SKM-1 (cell line): ENCODE data around the gene TARP.
"Not testable (repeated sequence)": the region's sequence is repeated elsewhere in the genome, so short reads cannot be mapped to it uniquely, and the experiment has no call there.

Source experiments
- DNase-seq: peaks from one replicate; lab custom pipeline; 2025; ENCODE audit not compliant: unreplicated experiment; lab: John Stamatoyannopoulos, UW

TARP gene

GRCh38 chr7:38299275-38299931 lies 26.0 kb upstream of the TARP start:
- DNase-seq: no peak

- DNase-seq: no peak
These were observed 22.8 kb upstream of the TARP start for GRCh38 chr7:38296059-38296857.

- DNase-seq: no peak
These were observed 21.5 kb upstream of the TARP start for GRCh38 chr7:38294926-38295325.

- no peak for DNase-seq
These were observed 19.0 kb upstream of the TARP start for GRCh38 chr7:38292442-38292841.

DNA sequence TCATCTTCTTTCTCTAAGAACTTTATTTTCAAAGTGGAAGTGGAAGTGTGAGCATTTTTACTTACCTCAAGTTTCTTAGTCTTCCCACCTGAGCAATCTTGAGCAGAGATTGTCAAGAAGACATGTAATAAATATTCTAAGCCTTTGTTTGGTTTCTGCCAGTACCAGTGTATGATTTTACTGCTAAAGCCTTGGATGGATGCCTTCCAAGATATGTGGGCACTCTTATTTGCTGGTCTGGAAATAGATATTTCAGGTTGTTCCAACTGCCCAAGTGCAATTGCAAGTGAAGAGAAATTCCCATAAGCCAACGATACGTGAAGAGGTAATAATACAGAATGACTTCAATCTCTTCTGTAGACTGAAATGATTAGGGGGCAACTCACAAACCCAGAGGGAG lies 18.2 kb upstream of the TARP start:
- no peak for DNase-seq

GRCh38 chr7:38291117-38291647 lies 17.7 kb upstream of the TARP start:
- no peak for DNase-seq

DNA sequence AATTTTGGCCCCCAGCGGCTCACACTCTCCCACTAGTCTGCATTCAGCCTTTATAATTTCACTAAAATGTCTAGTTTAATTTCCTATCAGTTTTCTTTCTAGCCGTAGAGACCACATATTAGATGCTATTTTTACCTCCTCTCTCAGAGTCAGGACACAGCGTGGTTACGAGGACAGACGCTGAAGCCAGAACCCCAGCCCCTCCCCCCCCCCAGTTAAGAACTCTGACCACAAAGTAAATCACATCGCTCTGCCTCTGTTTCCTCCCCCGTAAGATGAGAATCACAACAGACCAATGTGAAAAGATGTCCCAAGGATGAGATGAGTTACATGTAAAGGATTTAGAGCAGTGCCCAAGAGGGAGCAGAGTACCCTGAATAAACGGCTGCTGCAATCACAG lies 11.1 kb upstream of the TARP start:
- no peak for DNase-seq

DNA sequence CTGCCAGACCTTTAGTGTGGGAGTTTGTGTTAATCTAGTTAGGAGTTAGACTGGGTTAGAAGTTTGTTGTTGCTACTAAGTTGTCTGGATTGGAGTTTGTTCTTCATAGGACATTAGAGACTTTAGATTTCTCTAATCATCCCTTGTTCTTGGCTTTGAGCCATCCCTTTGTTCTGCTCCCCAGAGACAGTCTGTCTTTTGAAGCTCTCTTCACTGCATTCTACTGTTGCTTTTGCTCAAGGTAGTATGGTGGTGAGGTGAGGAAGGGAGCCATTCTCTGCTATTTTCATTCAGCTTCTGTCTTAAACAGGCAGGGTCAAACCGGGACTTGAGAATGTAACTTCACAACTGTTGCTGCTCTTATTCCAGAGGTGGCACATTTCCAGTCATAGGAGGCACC lies 10.4 kb upstream of the TARP start:
- no peak for DNase-seq

- DNase-seq: no peak
These were observed 9.7 kb upstream of the TARP start for GRCh38 chr7:38283107-38283506.

DNA sequence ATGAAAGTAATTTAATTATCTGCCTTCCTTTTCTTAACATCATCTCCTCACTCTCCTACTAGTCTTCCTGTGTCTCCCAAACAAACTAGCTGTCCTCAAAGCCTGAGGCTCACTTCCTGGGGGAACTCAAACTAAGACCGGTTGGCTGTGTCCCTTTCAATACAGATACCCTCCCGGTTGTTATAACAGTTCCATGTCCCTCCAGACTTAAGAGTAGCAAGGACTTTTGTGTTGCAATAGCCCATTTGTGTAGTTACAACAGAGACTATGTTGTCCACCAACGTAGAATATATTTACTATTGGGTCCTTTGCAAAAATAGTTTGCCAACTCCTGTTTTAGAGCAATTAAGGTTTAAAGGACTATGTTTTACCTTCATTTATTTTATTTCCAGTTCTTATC lies 8.6 kb upstream of the TARP start:
- no peak for DNase-seq

GRCh38 chr7:38281266-38281665 lies 7.8 kb upstream of the TARP start:
- no peak for DNase-seq

GRCh38 chr7:38280707-38281106 lies 7.3 kb upstream of the TARP start:
- DNase-seq: no peak

- no peak for DNase-seq
These were observed 6.6 kb upstream of the TARP start for GRCh38 chr7:38280000-38280399.

DNA sequence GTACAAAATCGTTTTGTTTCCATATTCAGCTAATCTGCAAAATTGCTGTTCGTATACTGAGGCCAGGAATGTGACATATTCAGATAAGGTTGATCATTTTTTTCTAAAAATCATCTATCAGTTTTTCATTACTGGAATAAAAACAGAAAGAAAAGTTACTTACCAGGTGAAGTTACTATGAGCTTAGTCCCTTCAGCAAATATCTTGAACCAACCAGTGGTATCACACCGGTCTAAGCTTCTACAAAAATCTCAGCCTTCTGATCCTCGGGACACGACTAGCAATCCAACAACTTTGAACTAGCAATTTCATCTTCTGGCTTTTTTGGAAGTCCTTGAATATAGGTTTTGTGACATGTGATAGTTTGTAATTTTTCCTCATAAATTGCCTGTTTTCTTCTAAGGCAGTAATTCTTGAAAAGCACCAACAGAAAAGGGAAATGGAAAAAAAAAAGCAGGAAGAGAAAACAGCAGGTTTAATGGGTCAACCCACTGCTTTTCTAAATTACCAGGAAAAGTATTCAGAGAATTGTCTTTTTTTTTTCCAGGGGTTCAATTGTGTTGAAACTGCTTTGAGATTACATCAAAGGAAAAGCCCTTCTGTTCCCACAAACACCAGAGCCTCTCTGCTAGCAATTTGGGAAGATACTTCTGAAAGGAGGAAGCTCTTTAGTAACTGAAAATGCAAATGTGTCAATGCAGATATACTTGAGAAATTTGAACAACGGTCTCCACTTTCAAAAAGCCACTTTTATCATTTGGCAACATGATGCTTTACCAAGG lies 2.9 kb upstream of the TARP start:
- peak; percentile 62 for DNase-seq

GRCh38 chr7:38274927-38275620 lies 1.6 kb upstream of the TARP start:
- no peak for DNase-seq

- DNase-seq: no peak
These were observed 1.1 kb upstream of the TARP start for GRCh38 chr7:38274486-38274885.

- DNase-seq: not testable (repeated sequence)
These were observed 3.0 kb downstream of the TARP start for GRCh38 chr7:38270405-38270804.

DNA sequence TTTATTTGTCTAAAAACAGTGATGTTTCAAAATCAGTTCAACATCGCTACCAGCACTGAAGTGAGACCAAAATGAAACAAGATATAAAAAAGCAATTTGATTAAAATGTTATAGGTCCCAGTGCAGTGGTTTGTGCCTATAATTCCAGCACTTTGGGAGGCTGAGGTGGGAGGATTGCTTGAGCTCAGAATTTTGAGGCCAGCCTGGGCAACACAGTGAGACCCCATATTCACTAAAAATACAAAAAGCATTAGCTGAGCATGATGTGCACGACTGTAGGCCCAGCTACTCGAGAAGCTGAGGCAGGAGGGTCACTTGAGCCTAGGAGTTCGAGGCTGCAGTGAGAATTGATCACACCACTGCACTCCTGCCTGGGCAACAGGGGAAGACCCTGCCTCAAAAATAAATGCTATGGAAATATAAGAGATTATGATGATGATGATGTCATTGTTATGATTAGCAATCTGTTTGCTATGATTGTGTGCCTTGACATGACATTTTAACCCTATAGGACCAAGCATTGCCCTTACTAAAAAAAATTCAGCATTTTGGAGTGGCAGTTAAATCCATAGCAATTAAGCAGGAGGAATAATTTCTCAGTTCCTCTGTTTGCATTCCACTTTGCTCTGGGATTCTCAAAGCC lies 3.6 kb downstream of the TARP start:
- DNase-seq: not testable (repeated sequence)

GRCh38 chr7:38265958-38266357 lies 7.5 kb downstream of the TARP start:
- not testable (repeated sequence) for DNase-seq

DNA sequence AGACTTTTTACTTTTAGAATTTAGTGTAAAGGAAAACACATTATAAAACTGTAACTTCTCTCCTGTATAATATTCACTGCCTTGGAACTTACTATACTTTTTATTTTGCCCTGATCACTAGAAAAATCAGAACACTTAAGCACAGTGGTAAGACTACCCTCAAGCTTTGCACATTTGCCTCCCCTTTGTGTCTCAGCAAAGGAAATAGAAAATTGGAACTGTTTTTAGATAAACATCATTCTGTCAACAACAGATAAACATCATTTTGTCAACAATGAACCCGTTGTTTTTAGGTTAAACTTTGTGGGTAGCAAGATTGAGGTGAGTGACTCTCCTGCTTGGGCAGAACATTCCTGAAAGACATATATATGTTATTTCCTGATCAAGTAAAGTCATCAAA lies 8.8 kb downstream of the TARP start:
- DNase-seq: not testable (repeated sequence)

- not testable (repeated sequence) for DNase-seq
These were observed 10.2 kb downstream of the TARP start for GRCh38 chr7:38263274-38263673.
